ENCODE measurements around the gene SYNPO. TPM values are rescaled to one million over a fixed set of nuclear protein-coding genes. Genes with fewer than 3 reads are reported as not detected.
A peak's percentile ranks its signal among the peaks of the same experiment; 100 is the strongest.

The SYNPO gene
- total RNA-seq, 1 donor from 2014 or later, result 40.2 TPM

- H3K9me3 Mint-ChIP-seq (ENCODE audit: unreplicated experiment), result no peaks in the 10 kb centered on the region
- no peak overlapping the region for H3K4me3 Mint-ChIP-seq (ENCODE audit: unreplicated experiment)
- Histone ChIP-seq H3K9ac (ENCODE audit: low read length) (no peak overlapping the region), H3K27ac (ENCODE audit: low read depth, low read length) (no peak overlapping the region), H2AFZ (ENCODE audit: low read depth, low read length) (no peak overlapping the region), H4K20me1 (ENCODE audit: insufficient read depth, low read length) (no peaks in the 10 kb centered on the region), H3K4me1 (ENCODE audit: insufficient read depth, low read length) (peaks cover 28% of the 10 kb centered on the region), H3K4me3 (ENCODE audit: insufficient read depth, low read depth, low read length) (no peak overlapping the region), H3K4me2 (ENCODE audit: low read length) (no peak overlapping the region), H3K36me3 (ENCODE audit: insufficient read depth, low read length) (no peaks in the 10 kb centered on the region), H3K27me3 (ENCODE audit: insufficient read depth, low read length) (no peaks in the 10 kb centered on the region), H3K9me3 (ENCODE audit: insufficient read depth, low read depth, low read length) (no peaks in the 10 kb centered on the region), H3K79me2 (ENCODE audit: insufficient read depth, low read length) (no peaks in the 10 kb centered on the region)
- FAIRE-seq (no peak), DNase-seq (ENCODE audit: low read depth) (no peak)
- H3K36me3 Mint-ChIP-seq (ENCODE audit: low read depth, unreplicated experiment), result no peaks in the 10 kb centered on the region
- H3K4me1 Mint-ChIP-seq (ENCODE audit: low read depth, unreplicated experiment), result peaks cover 19% of the 10 kb centered on the region
- peaks cover 18% of the 10 kb centered on the region for H3K27me3 Mint-ChIP-seq (ENCODE audit: low read depth, unreplicated experiment)
- H3K27ac Mint-ChIP-seq (ENCODE audit: unreplicated experiment), result no peak overlapping the region
- TF ChIP-seq CTCF (IDR thresholded peaks at IDR 0.05; ENCODE audit: insufficient read depth, low read depth, low read length), result no peak
- no peak for TF ChIP-seq EZH2 (IDR thresholded peaks at IDR 0.05; ENCODE audit: insufficient read depth, low read length)
Measured at GRCh38 chr5:150598821-150599273, 41.6 kb upstream of the SYNPO start.

GRCh38 chr5:150599281-150599680 is 41.2 kb upstream of the SYNPO start:
- Histone ChIP-seq H3K27ac (ENCODE audit: low read depth, low read length) (no peak overlapping the region), H3K9ac (ENCODE audit: low read length) (peak overlapping the region; percentile 61), H3K4me2 (ENCODE audit: low read length) (no peak overlapping the region), H4K20me1 (ENCODE audit: insufficient read depth, low read length) (no peaks in the 10 kb centered on the region), H3K4me1 (ENCODE audit: insufficient read depth, low read length) (peaks cover 28% of the 10 kb centered on the region), H3K79me2 (ENCODE audit: insufficient read depth, low read length) (no peaks in the 10 kb centered on the region), H3K4me3 (ENCODE audit: insufficient read depth, low read depth, low read length) (no peak overlapping the region), H3K9me3 (ENCODE audit: insufficient read depth, low read depth, low read length) (no peaks in the 10 kb centered on the region), H3K36me3 (ENCODE audit: insufficient read depth, low read length) (no peaks in the 10 kb centered on the region), H3K27me3 (ENCODE audit: insufficient read depth, low read length) (no peaks in the 10 kb centered on the region), H2AFZ (ENCODE audit: low read depth, low read length) (no peak overlapping the region)
- H3K9me3 Mint-ChIP-seq (ENCODE audit: unreplicated experiment), result no peaks in the 10 kb centered on the region
- TF ChIP-seq EZH2 (IDR thresholded peaks at IDR 0.05; ENCODE audit: insufficient read depth, low read length) (no peak), CTCF (IDR thresholded peaks at IDR 0.05; ENCODE audit: insufficient read depth, low read depth, low read length) (no peak)
- H3K27me3 Mint-ChIP-seq (ENCODE audit: low read depth, unreplicated experiment), result peaks cover 21% of the 10 kb centered on the region
- H3K27ac Mint-ChIP-seq (ENCODE audit: unreplicated experiment), result no peak overlapping the region
- H3K4me1 Mint-ChIP-seq (ENCODE audit: low read depth, unreplicated experiment), result peaks cover 19% of the 10 kb centered on the region
- no peaks in the 10 kb centered on the region for H3K36me3 Mint-ChIP-seq (ENCODE audit: low read depth, unreplicated experiment)
- DNase-seq (ENCODE audit: low read depth) (no peak), FAIRE-seq (no peak)
- no peak overlapping the region for H3K4me3 Mint-ChIP-seq (ENCODE audit: unreplicated experiment)

- H3K4me2 ChIP-seq (ENCODE audit: low read length), result peak overlapping the region; percentile 48
- H3K9me3 ChIP-seq (ENCODE audit: insufficient read depth, low read depth, low read length), result no peaks in the 10 kb centered on the region
- FAIRE-seq (no peak), DNase-seq (ENCODE audit: low read depth) (peak; percentile 72)
- no peak overlapping the region for H3K4me3 ChIP-seq (ENCODE audit: insufficient read depth, low read depth, low read length)
- Mint-ChIP-seq H3K36me3 (ENCODE audit: low read depth, unreplicated experiment) (no peaks in the 10 kb centered on the region), H3K27ac (ENCODE audit: unreplicated experiment) (no peak overlapping the region), H3K9me3 (ENCODE audit: unreplicated experiment) (no peaks in the 10 kb centered on the region), H3K4me3 (ENCODE audit: unreplicated experiment) (no peak overlapping the region), H3K27me3 (ENCODE audit: low read depth, unreplicated experiment) (peaks cover 27% of the 10 kb centered on the region), H3K4me1 (ENCODE audit: low read depth, unreplicated experiment) (peaks cover 17% of the 10 kb centered on the region)
- no peak overlapping the region for H2AFZ ChIP-seq (ENCODE audit: low read depth, low read length)
- H4K20me1 ChIP-seq (ENCODE audit: insufficient read depth, low read length), result no peaks in the 10 kb centered on the region
- peaks cover 23% of the 10 kb centered on the region for H3K4me1 ChIP-seq (ENCODE audit: insufficient read depth, low read length)
- H3K27me3 ChIP-seq (ENCODE audit: insufficient read depth, low read length), result no peaks in the 10 kb centered on the region
- no peak for TF ChIP-seq EZH2 (IDR thresholded peaks at IDR 0.05; ENCODE audit: insufficient read depth, low read length)
- no peak for TF ChIP-seq CTCF (IDR thresholded peaks at IDR 0.05; ENCODE audit: insufficient read depth, low read depth, low read length)
- H3K27ac ChIP-seq (ENCODE audit: low read depth, low read length), result peak overlapping the region; percentile 38
- H3K9ac ChIP-seq (ENCODE audit: low read length), result peak overlapping the region; percentile 67
- no peaks in the 10 kb centered on the region for H3K36me3 ChIP-seq (ENCODE audit: insufficient read depth, low read length)
- H3K79me2 ChIP-seq (ENCODE audit: insufficient read depth, low read length), result no peaks in the 10 kb centered on the region
Measured at GRCh38 chr5:150599917-150600511, 40.4 kb upstream of the SYNPO start.

Measured in astrocyte (in vitro differentiated cells and primary cell).